Skeletal muscle tissue (tissue), 2 donors: Measurements from ENCODE around the gene FRG2C. TPM values are rescaled to one million over a fixed set of nuclear protein-coding genes. Genes with fewer than 3 reads are reported as not detected.

Experiments used
- small RNA-seq: library from RNA; depleted of rRNA; stranded (forward); fragments of <200 nt; gene quantifications from one replicate; pipeline ENCODE3, GENCODE V24; 2014
- total RNA-seq: library from RNA; depleted of rRNA; stranded (reverse); fragments of >200 nt; gene quantifications from one replicate; pipeline ENCODE4 v1.2.3, GENCODE V29; 2014

The FRG2C gene
- total RNA-seq, 1 donor from 2014 or later = not detected

Small RNA genes within 50 kb of the gene (small RNA-seq; reads per million reads assigned to genes)
- gene AC108724.2 = not detected

Other genes starting within 250 kb of the FRG2C start
- gene ZNF717, start 121.2 kb downstream of the FRG2C start, total RNA-seq = 16.7 TPM